PC-9 (cell line): Measurements from ENCODE around the gene EPHA4. TPM values are rescaled to one million over a fixed set of nuclear protein-coding genes. Genes with fewer than 3 reads are reported as not detected.

ENCODE experiments used
- BruUV-seq: library from RNA; stranded (reverse); fragments of 400-500 nt; replicated peaks from 2 replicates; lab custom pipeline; 2021; lab: Mats Ljungman, UMichigan
- CTCF ChIA-PET: fragments of 300-600 bp; sonication (Branson Sonifier 250); formaldehyde crosslinking; loops from one replicate; lab custom pipeline; 2022; ENCODE audit warnings: antibody characterized with exemption; lab: Charles Lee
- POLR2A ChIA-PET: fragments of 300-600 bp; sonication (Branson Sonifier 250); formaldehyde crosslinking; loops from one replicate; lab custom pipeline; 2022; ENCODE audit warnings: antibody characterized with exemption; ENCODE audit not compliant: unreplicated experiment; lab: Charles Lee
- DNase-seq, 2 experiments: peaks; one replicate each; pipeline versions ENCODE4 v3.0.0 to v3.0.0-alpha.2; 2015 to 2022; ENCODE audit warnings: mixed read lengths in 1 of 2
- H2AFZ ChIP-seq: fragments of 200-600 bp; sonication (generic); 2 replicates; pipeline ENCODE4 v1.8.1; 2017; ENCODE audit warnings: antibody characterized with exemption
- H3F3A ChIP-seq: fragments of 200-600 bp; sonication (generic); 2 replicates; pipeline ENCODE4 v1.8.1; 2017; ENCODE audit warnings: antibody characterized with exemption, mild to moderate bottlenecking, low read depth; ENCODE audit not compliant: insufficient read depth
- H3K27ac ChIP-seq: fragments of 200-600 bp; sonication (generic); 2 replicates; pipeline ENCODE4 v1.6.1; 2016; ENCODE audit warnings: mixed run types
- H3K27me3 ChIP-seq: fragments of 200-600 bp; sonication (generic); 2 replicates; pipeline ENCODE4 v1.6.1; 2016; ENCODE audit warnings: low read depth, mixed run types; ENCODE audit not compliant: insufficient read depth
- H3K36me3 ChIP-seq: fragments of 200-600 bp; sonication (generic); 2 replicates; pipeline ENCODE4 v1.6.1; 2016; ENCODE audit warnings: low read depth, mixed run types
- H3K4me1 ChIP-seq: fragments of 200-600 bp; sonication (generic); replicated peaks from 2 replicates; pipeline ENCODE4 v1.6.1; 2016; ENCODE audit warnings: mixed run types; ENCODE audit not compliant: insufficient read depth
- H3K4me2 ChIP-seq: fragments of 200-600 bp; sonication (generic); 2 replicates; pipeline ENCODE4 v1.6.1; 2017; ENCODE audit warnings: mixed run types
- H3K4me3 ChIP-seq: fragments of 200-600 bp; sonication (generic); 2 replicates; pipeline ENCODE4 v1.6.1; 2016; ENCODE audit warnings: mixed run types
- H3K79me2 ChIP-seq: fragments of 200-600 bp; sonication (generic); 2 replicates; pipeline ENCODE4 v1.6.1; 2017; ENCODE audit warnings: low read depth, mixed run types
- H3K9me2 ChIP-seq: fragments of 200-600 bp; sonication (generic); 2 replicates; pipeline ENCODE4 v1.8.1; 2017; ENCODE audit warnings: mild to moderate bottlenecking; ENCODE audit not compliant: insufficient read depth
- H3K9me3 ChIP-seq: fragments of 200-600 bp; sonication (generic); 2 replicates; pipeline ENCODE4 v1.8.1; 2016; ENCODE audit warnings: low read depth; ENCODE audit not compliant: insufficient read depth
- H4K20me1 ChIP-seq: fragments of 200-600 bp; sonication (generic); 2 replicates; pipeline ENCODE4 v1.8.1; 2017; ENCODE audit not compliant: insufficient read depth
- CTCF ChIP-seq: fragments of 200-600 bp; sonication (generic); conservative IDR thresholded peaks from 2 replicates; pipeline ENCODE4 v1.6.1; 2017; ENCODE audit warnings: mixed run types, antibody characterized with exemption, mild to moderate bottlenecking, moderate library complexity
- EZH2 ChIP-seq: fragments of 200-600 bp; sonication (generic); IDR thresholded peaks from 2 replicates; pipeline ENCODE4 v1.8.0; 2017; ENCODE audit warnings: antibody characterized with exemption, low read depth
- intact Hi-C: fragments of 100-400 bp; cut with micrococcal nuclease; formaldehyde crosslinking; loops from one replicate; pipeline ENCODE4 v1.10.0; 2022; ENCODE audit not compliant: unreplicated experiment
- total RNA-seq: library from RNA; stranded (reverse); gene quantifications from 2 replicates; pipeline ENCODE4 v1.2.3, GENCODE V29; 2021

Gene EPHA4
- total RNA-seq, 1 experiment from 2014 or later = 10.6 TPM

GRCh38 chr2:221610675-221611074, 38.6 kb upstream of the EPHA4 start:
- Histone ChIP-seq H3K9me3 (no peaks in the 10 kb centered on the region), H4K20me1 (no peaks in the 10 kb centered on the region), H2AFZ (no peak overlapping the region), H3F3A (no peaks in the 10 kb centered on the region), H3K27ac (no peak overlapping the region), H3K27me3 (no peaks in the 10 kb centered on the region), H3K79me2 (no peaks in the 10 kb centered on the region), H3K4me3 (no peak overlapping the region), H3K4me2 (no peak overlapping the region), H3K36me3 (no peaks in the 10 kb centered on the region), H3K4me1 (no peaks in the 10 kb centered on the region), H3K9me2 (peaks cover 3% of the 10 kb centered on the region; the same call in 1 of the 2 replicates)
- TF ChIP-seq EZH2 (no peak), CTCF (no peak)
- ChIA-PET CTCF (no interaction called here), POLR2A (interaction anchor here (0.6 kb wide), 1 partner anchor 7 kb away, joined by 3 read pairs; no protein-coding TSS in a partner anchor)
- DNase-seq = no peak
- intact Hi-C loops = no loop called here
- no TSS peak for BruUV-seq

- BruUV-seq = no TSS peak
- intact Hi-C loops = no loop called here
Observed at GRCh38 chr2:221610255-221610654, 38.2 kb upstream of the EPHA4 start.

GRCh38 chr2:221608442-221608841, 36.3 kb upstream of the EPHA4 start:
- no peaks in the 10 kb centered on the region for H3K4me1 ChIP-seq
- H3F3A ChIP-seq = no peaks in the 10 kb centered on the region
- TF ChIP-seq CTCF (no peak), EZH2 (no peak)
- H3K4me2 ChIP-seq = no peak overlapping the region
- POLR2A ChIA-PET = interaction anchor here (0.5 kb wide), 1 partner anchor 389 kb away, joined by 6 read pairs; no protein-coding TSS in a partner anchor
- no peaks in the 10 kb centered on the region for H3K9me3 ChIP-seq
- no peaks in the 10 kb centered on the region for H3K79me2 ChIP-seq
- no peak overlapping the region for H3K4me3 ChIP-seq
- H3K36me3 ChIP-seq = no peaks in the 10 kb centered on the region
- intact Hi-C loops = no loop called here
- BruUV-seq = no TSS peak
- H3K27me3 ChIP-seq = no peaks in the 10 kb centered on the region
- CTCF ChIA-PET = no interaction called here
- no peak for DNase-seq
- peaks cover 3% of the 10 kb centered on the region for H3K9me2 ChIP-seq
- no peak overlapping the region for H3K27ac ChIP-seq
- 0 out of 2 replicates have a peak overlapping the region, but pooled peaks have one; percentile 4 for H2AFZ ChIP-seq
- H4K20me1 ChIP-seq = no peaks in the 10 kb centered on the region

More at GRCh38 chr2:221610255-221610654, 38.2 kb upstream of the EPHA4 start:
- no peak overlapping the region for H3K27ac ChIP-seq
- H3K9me3 ChIP-seq = no peaks in the 10 kb centered on the region
- no peak overlapping the region for H3K4me2 ChIP-seq
- H3K27me3 ChIP-seq = no peaks in the 10 kb centered on the region
- DNase-seq = no peak
- no peaks in the 10 kb centered on the region for H3K4me1 ChIP-seq
- ChIA-PET POLR2A (no interaction called here), CTCF (no interaction called here)
- H3K36me3 ChIP-seq = no peaks in the 10 kb centered on the region
- no peak overlapping the region for H2AFZ ChIP-seq
- no peaks in the 10 kb centered on the region for H4K20me1 ChIP-seq
- no peaks in the 10 kb centered on the region for H3F3A ChIP-seq
- no peak overlapping the region for H3K4me3 ChIP-seq
- no peaks in the 10 kb centered on the region for H3K79me2 ChIP-seq
- peaks cover 3% of the 10 kb centered on the region; the same call in 1 of the 2 replicates for H3K9me2 ChIP-seq
- TF ChIP-seq CTCF (no peak), EZH2 (no peak)
